Glutamatergic neuron (in vitro differentiated cells): ENCODE measurements around the gene MYCN. TPM values are rescaled to one million over a fixed set of nuclear protein-coding genes. Genes with fewer than 3 reads are reported as not detected.
"Not testable (repeated sequence)": the region's sequence is repeated elsewhere in the genome, so short reads cannot be mapped to it uniquely, and the experiment has no call there.

Source experiments
- DNase-seq: peaks from one replicate; pipeline ENCODE4 v3.0.0; 2022
- H3K27ac Mint-ChIP-seq: one replicate; pipeline ENCODE4 v1.8.0; 2020; ENCODE audit warnings: mild to moderate bottlenecking, mixed read lengths, inconsistent platforms; ENCODE audit not compliant: unreplicated experiment
- H3K27me3 Mint-ChIP-seq: one replicate; pipeline ENCODE4 v1.8.0; 2020; ENCODE audit warnings: mild to moderate bottlenecking, moderate library complexity, mixed read lengths, inconsistent platforms; ENCODE audit not compliant: unreplicated experiment
- H3K36me3 Mint-ChIP-seq: one replicate; pipeline ENCODE4 v1.8.0; 2020; ENCODE audit warnings: mild to moderate bottlenecking, mixed read lengths, inconsistent platforms; ENCODE audit not compliant: unreplicated experiment
- H3K4me1 Mint-ChIP-seq: one replicate; pipeline ENCODE4 v1.8.0; 2020; ENCODE audit warnings: mild to moderate bottlenecking, low read depth, mixed read lengths, inconsistent platforms; ENCODE audit not compliant: unreplicated experiment
- H3K4me3 Mint-ChIP-seq: one replicate; pipeline ENCODE4 v1.8.0; 2020; ENCODE audit warnings: mild to moderate bottlenecking, mixed read lengths, inconsistent platforms; ENCODE audit not compliant: unreplicated experiment
- H3K9me3 Mint-ChIP-seq: one replicate; pipeline ENCODE4 v1.8.0; 2020; ENCODE audit warnings: mild to moderate bottlenecking, moderate library complexity, mixed read lengths, inconsistent platforms; ENCODE audit not compliant: unreplicated experiment
- CTCF ChIP-seq: fragments of 200-600 bp; sonication (generic); IDR thresholded peaks from one replicate; pipeline ENCODE4 v1.5.0; 2021; ENCODE audit not compliant: partially characterized antibody, unreplicated experiment
- total RNA-seq: library from RNA; stranded (reverse); fragmentation: NEBNext Ultra II Directional; extraction: Animal tissue kit (Norgen Biotek cat#: 25700); gene quantifications from one replicate; pipeline ENCODE4 v1.2.1, GENCODE V29; 2021; ENCODE audit not compliant: unreplicated experiment

The MYCN gene
- total RNA-seq, 1 donor from 2014 or later: 43.8 TPM

DNA sequence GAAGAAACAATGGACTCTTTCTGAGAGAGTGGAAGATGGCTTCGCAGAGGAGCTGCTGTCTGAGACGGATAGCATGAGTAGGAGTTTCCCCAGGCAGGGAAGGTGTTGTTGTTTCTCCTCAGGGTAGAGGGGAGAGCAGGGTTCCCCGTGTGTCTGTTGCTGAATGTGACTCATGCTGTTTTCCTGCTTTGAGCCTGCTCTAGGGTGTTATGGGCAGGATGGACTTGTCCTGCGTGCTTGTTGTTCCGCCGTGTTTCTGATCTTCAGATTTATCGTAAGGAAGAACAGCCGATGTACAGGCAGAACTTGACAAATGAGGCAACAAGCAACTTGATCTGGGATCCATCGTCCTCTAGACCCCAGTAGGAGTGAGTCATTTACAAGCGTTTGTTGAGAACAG is 19.7 kb upstream of the MYCN start:
- H3K36me3 Mint-ChIP-seq: peaks cover 6% of the 10 kb centered on the region
- no peaks in the 10 kb centered on the region for H3K4me1 Mint-ChIP-seq
- peaks cover 3% of the 10 kb centered on the region for H3K27me3 Mint-ChIP-seq
- H3K9me3 Mint-ChIP-seq: peaks cover 2% of the 10 kb centered on the region
- DNase-seq: no peak
- no peak overlapping the region for H3K27ac Mint-ChIP-seq
- TF ChIP-seq CTCF: no peak
- H3K4me3 Mint-ChIP-seq: no peak overlapping the region

DNA sequence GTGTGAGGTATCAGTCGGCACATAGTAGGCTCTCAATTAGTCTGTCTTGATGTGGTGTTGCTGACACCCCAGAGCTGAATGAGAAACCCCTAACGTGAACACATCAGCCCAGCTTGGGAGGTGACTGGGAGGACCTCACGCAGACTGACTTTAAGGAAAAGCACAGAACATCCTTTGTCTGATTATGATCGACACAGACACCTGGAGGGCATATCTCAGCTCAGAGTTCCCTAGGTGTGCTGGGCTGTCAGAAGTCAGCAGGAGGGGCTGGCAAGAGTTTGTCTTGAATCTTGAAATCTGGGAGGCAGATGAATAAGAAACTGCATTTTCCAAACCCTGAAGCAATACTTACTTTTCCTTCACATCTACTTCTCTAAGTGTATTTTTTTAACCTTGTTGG is 16.8 kb upstream of the MYCN start:
- H3K27me3 Mint-ChIP-seq: no peaks in the 10 kb centered on the region
- no peak for TF ChIP-seq CTCF
- H3K27ac Mint-ChIP-seq: no peak overlapping the region
- no peak for DNase-seq
- H3K36me3 Mint-ChIP-seq: peaks cover 6% of the 10 kb centered on the region
- no peaks in the 10 kb centered on the region for H3K9me3 Mint-ChIP-seq
- H3K4me1 Mint-ChIP-seq: peaks cover 2% of the 10 kb centered on the region
- no peak overlapping the region for H3K4me3 Mint-ChIP-seq

GRCh38 chr2:15925819-15926218 is 14.5 kb upstream of the MYCN start:
- no peak for TF ChIP-seq CTCF
- DNase-seq: no peak
- Mint-ChIP-seq H3K4me3 (no peak overlapping the region), H3K27me3 (no peaks in the 10 kb centered on the region), H3K9me3 (no peaks in the 10 kb centered on the region), H3K36me3 (no peaks in the 10 kb centered on the region), H3K4me1 (peaks cover 2% of the 10 kb centered on the region), H3K27ac (no peak overlapping the region)

GRCh38 chr2:15926252-15926651 is 14.1 kb upstream of the MYCN start:
- no peak overlapping the region for H3K27ac Mint-ChIP-seq
- no peaks in the 10 kb centered on the region for H3K27me3 Mint-ChIP-seq
- no peak for DNase-seq
- H3K9me3 Mint-ChIP-seq: no peaks in the 10 kb centered on the region
- no peak overlapping the region for H3K4me3 Mint-ChIP-seq
- peaks cover 4% of the 10 kb centered on the region for H3K4me1 Mint-ChIP-seq
- H3K36me3 Mint-ChIP-seq: no peaks in the 10 kb centered on the region
- TF ChIP-seq CTCF: no peak

DNA sequence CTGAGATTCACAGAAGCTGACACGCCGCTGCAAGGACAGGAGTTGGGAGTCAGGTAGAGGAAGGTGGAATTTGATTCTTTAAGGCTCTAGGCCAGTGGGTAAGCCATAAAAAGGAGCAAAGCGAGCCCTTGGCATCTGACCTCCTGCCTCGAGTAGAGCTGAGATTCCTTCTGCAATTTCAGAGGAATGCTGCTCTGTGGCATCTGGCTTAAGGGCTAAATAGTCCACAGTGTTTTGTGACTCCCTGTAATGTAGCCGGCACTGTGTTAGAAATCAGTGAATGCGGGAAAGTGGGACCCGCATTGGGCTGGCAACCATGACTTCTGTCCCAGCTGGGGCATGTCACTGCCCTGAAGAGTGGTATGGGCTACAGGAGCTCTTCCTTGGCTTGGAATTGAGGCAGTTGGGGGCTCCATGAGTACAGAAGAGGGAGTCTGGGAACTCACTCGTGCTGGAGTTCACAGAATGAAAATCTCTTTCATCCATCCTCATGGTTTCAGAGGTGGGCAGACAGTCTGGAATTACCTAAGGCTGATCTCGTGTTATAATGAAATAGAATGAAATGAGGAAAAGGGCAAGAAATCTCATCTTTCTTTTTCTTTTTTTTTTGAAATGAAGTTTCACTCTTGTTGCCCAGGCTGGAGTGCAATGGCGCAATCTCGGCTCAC is 12.7 kb upstream of the MYCN start:
- H3K36me3 Mint-ChIP-seq: no peaks in the 10 kb centered on the region
- no peaks in the 10 kb centered on the region for H3K9me3 Mint-ChIP-seq
- H3K4me1 Mint-ChIP-seq: peaks cover 9% of the 10 kb centered on the region
- no peak overlapping the region for H3K27ac Mint-ChIP-seq
- no peaks in the 10 kb centered on the region for H3K27me3 Mint-ChIP-seq
- H3K4me3 Mint-ChIP-seq: no peak overlapping the region
- no peak for DNase-seq
- TF ChIP-seq CTCF: no peak

DNA sequence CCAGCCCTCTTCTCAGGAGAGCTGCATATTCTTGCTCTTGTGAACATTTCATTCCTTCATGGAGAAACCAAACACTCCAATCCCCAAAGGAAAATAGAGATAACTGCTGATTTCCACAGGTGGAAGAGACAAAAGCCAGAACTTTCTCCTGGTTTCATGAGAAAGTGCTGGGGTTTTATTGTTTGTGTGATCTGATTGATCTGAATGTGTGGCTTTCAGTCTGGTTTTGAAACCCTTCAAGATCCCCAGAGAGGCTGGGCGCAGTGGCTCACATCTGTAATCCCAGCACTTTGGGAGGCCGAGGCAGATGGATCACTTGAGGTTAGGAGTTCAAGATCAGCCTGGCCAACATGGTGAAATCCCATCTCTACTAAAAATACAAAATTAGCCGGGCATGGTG is 11.3 kb upstream of the MYCN start:
- H3K4me3 Mint-ChIP-seq, DNase-seq, H3K36me3 Mint-ChIP-seq, H3K27me3 Mint-ChIP-seq, H3K9me3 Mint-ChIP-seq, H3K4me1 Mint-ChIP-seq, H3K27ac Mint-ChIP-seq: not testable (repeated sequence)
